COLO668 (cell line): ENCODE measurements around the gene ARHGEF16.

Source experiments
- DNase-seq: peaks from one replicate; lab custom pipeline; 2025; ENCODE audit not compliant: unreplicated experiment; lab: John Stamatoyannopoulos, UW

Gene ARHGEF16

GRCh38 chr1:3453891-3454810 lies at the start of gene ARHGEF16:
TSS of gene ARHGEF16 (plus strand) at chr1:3454665. CDS start at chr1:3463085, 8,420 bp downstream.
- peak; percentile 99 for DNase-seq

GRCh38 chr1:3404801-3405200 lies 49.7 kb upstream of the ARHGEF16 start:
- DNase-seq = no peak

GRCh38 chr1:3405491-3405890 lies 49.0 kb upstream of the ARHGEF16 start:
- DNase-seq = no peak

GRCh38 chr1:3405974-3406867 lies 48.2 kb upstream of the ARHGEF16 start:
- peak; percentile 46 for DNase-seq

- DNase-seq = no peak
These were observed 47.4 kb upstream of the ARHGEF16 start for GRCh38 chr1:3407021-3407420.

GRCh38 chr1:3408751-3409266 lies 45.7 kb upstream of the ARHGEF16 start:
- no peak for DNase-seq

- DNase-seq = no peak
These were observed 44.9 kb upstream of the ARHGEF16 start for GRCh38 chr1:3409366-3410141.

GRCh38 chr1:3410142-3410925 lies 44.1 kb upstream of the ARHGEF16 start:
- peak; percentile 66 for DNase-seq

- DNase-seq = no peak
These were observed 42.7 kb upstream of the ARHGEF16 start for GRCh38 chr1:3411806-3412205.

- no peak for DNase-seq
These were observed 42.1 kb upstream of the ARHGEF16 start for GRCh38 chr1:3412376-3412775.

GRCh38 chr1:3413975-3414710 lies 40.3 kb upstream of the ARHGEF16 start:
- no peak for DNase-seq

- DNase-seq = no peak
These were observed 39.0 kb upstream of the ARHGEF16 start for GRCh38 chr1:3415260-3416090.

GRCh38 chr1:3417082-3417739 lies 37.3 kb upstream of the ARHGEF16 start:
- DNase-seq = no peak

GRCh38 chr1:3417934-3418333 lies 36.5 kb upstream of the ARHGEF16 start:
- no peak for DNase-seq

GRCh38 chr1:3418600-3418999 lies 35.9 kb upstream of the ARHGEF16 start:
- no peak for DNase-seq

- no peak for DNase-seq
These were observed 34.9 kb upstream of the ARHGEF16 start for GRCh38 chr1:3419415-3420204.
